Suprapubic skin (tissue), 4 donors: ENCODE measurements around the gene KIAA1671. TPM values are rescaled to one million over a fixed set of nuclear protein-coding genes. Genes with fewer than 3 reads are reported as not detected.
A peak's percentile ranks its signal among the peaks of the same experiment; 100 is the strongest.

Experiments
- DNase-seq, 2 donors: peaks; one replicate each; pipeline ENCODE4 v3.0.0-alpha.2; 2019; ENCODE audit warnings: low spot score in 2 of 2
- H3K27ac ChIP-seq: fragments of 200-600 bp; sonication (generic); one replicate; pipeline ENCODE4 v1.5.1; 2019
- H3K27me3 ChIP-seq: fragments of 200-600 bp; sonication (generic); one replicate; pipeline ENCODE4 v1.5.1; 2019
- H3K36me3 ChIP-seq: fragments of 200-600 bp; sonication (generic); one replicate; pipeline ENCODE4 v1.5.1; 2019
- H3K4me1 ChIP-seq: fragments of 200-600 bp; sonication (generic); one replicate; pipeline ENCODE4 v1.5.1; 2019
- H3K4me3 ChIP-seq: fragments of 200-600 bp; sonication (generic); one replicate; pipeline ENCODE4 v1.5.1; 2019; ENCODE audit warnings: mild to moderate bottlenecking
- H3K9me3 ChIP-seq: fragments of 200-600 bp; sonication (generic); one replicate; pipeline ENCODE4 v1.5.1; 2019
- EP300 ChIP-seq: sonication (generic); formaldehyde crosslinking; IDR thresholded peaks from one replicate; pipeline ENCODE4 v1.6.1; 2017; ENCODE audit warnings: antibody characterized with exemption
- POLR2A ChIP-seq, 2 donors: fragments of 450-650 bp; IDR thresholded peaks; one replicate each; pipeline ENCODE4 v1.6.1; 2017; ENCODE audit warnings: antibody characterized with exemption in 2 of 2, mild to moderate bottlenecking in 2 of 2, moderate library complexity in 2 of 2
- POLR2AphosphoS5 ChIP-seq, 3 donors: sonication (generic); formaldehyde crosslinking; IDR thresholded peaks; one replicate each; pipeline ENCODE4 v1.6.1; 2017; ENCODE audit warnings: antibody characterized with exemption in 3 of 3
- WGBS: methylation state at CpG from one replicate; pipeline ENCODE4 v1.1.5; 2018; 5-methylcytosine and 5-hydroxymethylcytosine counted together
- total RNA-seq, 4 donors: library from RNA; depleted of rRNA; stranded (reverse); fragments of >200 nt; gene quantifications; one replicate each; pipeline ENCODE4 v1.1.0, GENCODE V29; 2016
- TF ChIP-seq, protein P1 (sequence below), 2 donors: fragments of 200-600 bp in 1 of 2; fragments of 450-650 bp in 1 of 2; sonication (generic) in 1 of 2; IDR thresholded peaks; one replicate each; pipeline ENCODE4 v1.5.1; 2016 to 2019; ENCODE audit warnings: antibody characterized with exemption in 2 of 2, mild to moderate bottlenecking in 1 of 2, moderate library complexity in 1 of 2

The KIAA1671 gene
- total RNA-seq, 4 donors from 2014 or later, result 74.4 to 116 (median 97.0) TPM

GRCh38 chr22:25119609-25120008 lies 167.1 kb downstream of the KIAA1671 start:
- Histone ChIP-seq H3K4me3 (no peak overlapping the region), H3K9me3 (no peaks in the 10 kb centered on the region), H3K27me3 (no peaks in the 10 kb centered on the region), H3K36me3 (no peaks in the 10 kb centered on the region), H3K27ac (peak overlapping the region; percentile 71), H3K4me1 (peaks cover 25% of the 10 kb centered on the region)
- DNase-seq, result no peak
- 71% methylated on average over 2 of the region's 2 CpGs for WGBS
- TF ChIP-seq EP300, result no peak
- TF ChIP-seq, protein P1, sequence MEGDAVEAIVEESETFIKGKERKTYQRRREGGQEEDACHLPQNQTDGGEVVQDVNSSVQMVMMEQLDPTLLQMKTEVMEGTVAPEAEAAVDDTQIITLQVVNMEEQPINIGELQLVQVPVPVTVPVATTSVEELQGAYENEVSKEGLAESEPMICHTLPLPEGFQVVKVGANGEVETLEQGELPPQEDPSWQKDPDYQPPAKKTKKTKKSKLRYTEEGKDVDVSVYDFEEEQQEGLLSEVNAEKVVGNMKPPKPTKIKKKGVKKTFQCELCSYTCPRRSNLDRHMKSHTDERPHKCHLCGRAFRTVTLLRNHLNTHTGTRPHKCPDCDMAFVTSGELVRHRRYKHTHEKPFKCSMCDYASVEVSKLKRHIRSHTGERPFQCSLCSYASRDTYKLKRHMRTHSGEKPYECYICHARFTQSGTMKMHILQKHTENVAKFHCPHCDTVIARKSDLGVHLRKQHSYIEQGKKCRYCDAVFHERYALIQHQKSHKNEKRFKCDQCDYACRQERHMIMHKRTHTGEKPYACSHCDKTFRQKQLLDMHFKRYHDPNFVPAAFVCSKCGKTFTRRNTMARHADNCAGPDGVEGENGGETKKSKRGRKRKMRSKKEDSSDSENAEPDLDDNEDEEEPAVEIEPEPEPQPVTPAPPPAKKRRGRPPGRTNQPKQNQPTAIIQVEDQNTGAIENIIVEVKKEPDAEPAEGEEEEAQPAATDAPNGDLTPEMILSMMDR (IDR thresholded peaks at IDR 0.05), result no peak
- no peak for TF ChIP-seq POLR2AphosphoS5 (IDR thresholded peaks at IDR 0.05)
- no peak for TF ChIP-seq POLR2A (IDR thresholded peaks at IDR 0.05)

DNA sequence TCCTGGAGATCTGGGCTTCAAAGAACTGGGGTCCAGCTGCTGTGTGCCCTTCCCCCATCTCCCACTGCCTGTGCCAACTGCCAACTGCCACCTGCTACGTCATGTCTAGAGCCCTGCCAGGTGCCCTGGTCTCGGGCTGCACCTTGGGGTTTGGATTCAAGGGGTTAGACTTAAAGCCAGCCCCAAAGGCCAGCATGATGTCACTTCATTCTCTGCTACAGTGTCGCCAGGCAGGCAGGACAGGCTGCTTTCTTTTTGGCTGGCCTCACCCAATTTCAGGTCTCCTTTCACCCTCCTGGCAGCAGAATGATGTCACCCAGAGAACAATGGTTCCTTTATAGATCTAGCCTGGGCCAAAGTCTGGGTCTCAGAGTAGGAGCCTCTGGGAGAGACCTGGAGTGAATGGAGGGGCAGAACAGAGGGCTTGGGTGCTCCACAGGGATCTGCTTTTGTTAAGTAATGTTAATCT lies 167.6 kb downstream of the KIAA1671 start:
- no peak overlapping the region for H3K4me3 ChIP-seq
- H3K27ac ChIP-seq, result peak overlapping the region; percentile 71
- TF ChIP-seq POLR2A (IDR thresholded peaks at IDR 0.05) (no peak), POLR2AphosphoS5 (IDR thresholded peaks at IDR 0.05) (peak in 1 of 3 donors; percentile 10)
- H3K36me3 ChIP-seq, result no peaks in the 10 kb centered on the region
- no peaks in the 10 kb centered on the region for H3K9me3 ChIP-seq
- DNase-seq, result no peak
- no peaks in the 10 kb centered on the region for H3K27me3 ChIP-seq
- peaks cover 20% of the 10 kb centered on the region for H3K4me1 ChIP-seq
- 65% methylated on average over 3 of the region's 3 CpGs for WGBS

DNA sequence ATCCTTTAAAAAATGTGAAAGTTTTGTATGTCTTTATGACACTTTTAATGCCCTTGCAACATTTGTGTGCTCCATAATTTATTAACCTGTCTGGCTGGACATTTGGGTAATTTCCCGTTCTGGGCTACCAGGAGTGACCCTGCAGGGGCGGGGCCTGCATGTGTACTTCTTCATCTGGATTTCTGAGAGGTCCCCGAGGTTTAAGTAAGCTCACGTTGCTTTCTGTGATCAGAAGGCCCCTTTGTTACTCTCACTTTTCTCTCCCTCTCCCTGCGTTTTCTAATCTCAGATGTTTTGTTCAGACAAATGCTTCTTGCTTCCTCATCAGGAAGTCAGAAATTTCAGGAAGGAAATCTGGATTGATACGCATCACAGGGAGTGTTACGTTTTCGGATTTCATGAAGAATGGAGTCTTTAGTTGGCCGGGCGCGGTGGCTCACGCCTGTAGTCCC lies 168.3 kb downstream of the KIAA1671 start:
- peaks cover 16% of the 10 kb centered on the region for H3K4me1 ChIP-seq
- H3K27ac ChIP-seq, result peak overlapping the region; percentile 71
- no peak overlapping the region for H3K4me3 ChIP-seq
- no peaks in the 10 kb centered on the region for H3K36me3 ChIP-seq
- 71% methylated on average over 12 of the region's 12 CpGs for WGBS
- H3K27me3 ChIP-seq, result no peaks in the 10 kb centered on the region
- no peaks in the 10 kb centered on the region for H3K9me3 ChIP-seq
- no peak for DNase-seq
- TF ChIP-seq, protein P1 (IDR thresholded peaks at IDR 0.05), result no peak
- TF ChIP-seq EP300 (no peak), POLR2A (IDR thresholded peaks at IDR 0.05) (no peak), POLR2AphosphoS5 (IDR thresholded peaks at IDR 0.05) (no peak)

DNA sequence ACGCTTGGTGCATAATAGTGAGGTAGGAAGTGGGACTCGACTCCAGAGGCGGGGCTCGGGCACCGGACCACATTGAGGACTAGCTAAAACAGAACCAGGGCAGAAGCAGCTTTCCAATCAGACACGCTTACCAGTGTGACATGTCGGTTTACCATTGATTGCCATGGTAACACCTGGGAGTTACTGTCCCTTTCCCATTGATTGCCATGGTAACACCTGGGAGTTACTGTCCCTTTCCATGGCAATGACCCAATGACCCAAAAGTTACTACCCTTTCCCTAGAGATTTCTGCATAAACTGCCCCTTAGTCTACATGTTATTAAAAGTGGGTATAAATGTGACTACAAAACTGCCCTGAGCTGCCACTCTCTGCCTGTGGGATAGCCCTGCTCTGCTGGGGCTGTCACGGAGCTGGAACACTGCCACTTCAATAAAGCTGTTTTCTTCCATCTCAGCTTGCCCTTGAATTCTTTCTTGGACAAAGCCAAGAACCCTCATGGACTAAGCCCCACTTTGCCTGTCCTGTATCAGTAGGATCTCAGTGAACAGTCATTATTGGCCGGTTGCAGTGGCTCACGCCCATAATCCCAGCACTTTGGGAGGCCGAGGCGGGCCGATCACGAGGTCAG lies 169.7 kb downstream of the KIAA1671 start:
- peaks cover 20% of the 10 kb centered on the region for H3K4me1 ChIP-seq
- H3K27ac ChIP-seq, result peak overlapping the region; percentile 71
- no peak for DNase-seq
- TF ChIP-seq POLR2AphosphoS5 (IDR thresholded peaks at IDR 0.05), result no peak
- no peak for TF ChIP-seq EP300
- TF ChIP-seq, protein P1 (IDR thresholded peaks at IDR 0.05), result no peak
- no peak overlapping the region for H3K4me3 ChIP-seq
- 92% methylated on average over 14 of the region's 14 CpGs for WGBS
- no peaks in the 10 kb centered on the region for H3K27me3 ChIP-seq
- no peaks in the 10 kb centered on the region for H3K9me3 ChIP-seq
- no peaks in the 10 kb centered on the region for H3K36me3 ChIP-seq

GRCh38 chr22:25123677-25124076 lies 171.2 kb downstream of the KIAA1671 start:
- Histone ChIP-seq H3K4me3 (no peak overlapping the region), H3K36me3 (no peaks in the 10 kb centered on the region), H3K4me1 (peaks cover 30% of the 10 kb centered on the region), H3K27me3 (no peaks in the 10 kb centered on the region), H3K27ac (no peak overlapping the region), H3K9me3 (no peaks in the 10 kb centered on the region)
- DNase-seq, result no peak
- no peak for TF ChIP-seq EP300
- no peak for TF ChIP-seq POLR2A (IDR thresholded peaks at IDR 0.05)
- TF ChIP-seq, protein P1 (IDR thresholded peaks at IDR 0.05), result no peak
- no peak for TF ChIP-seq POLR2AphosphoS5 (IDR thresholded peaks at IDR 0.05)
- WGBS, result 90% methylated on average over 3 of the region's 3 CpGs
